ENCODE measurements around the gene XPC.

Gene XPC

DNA sequence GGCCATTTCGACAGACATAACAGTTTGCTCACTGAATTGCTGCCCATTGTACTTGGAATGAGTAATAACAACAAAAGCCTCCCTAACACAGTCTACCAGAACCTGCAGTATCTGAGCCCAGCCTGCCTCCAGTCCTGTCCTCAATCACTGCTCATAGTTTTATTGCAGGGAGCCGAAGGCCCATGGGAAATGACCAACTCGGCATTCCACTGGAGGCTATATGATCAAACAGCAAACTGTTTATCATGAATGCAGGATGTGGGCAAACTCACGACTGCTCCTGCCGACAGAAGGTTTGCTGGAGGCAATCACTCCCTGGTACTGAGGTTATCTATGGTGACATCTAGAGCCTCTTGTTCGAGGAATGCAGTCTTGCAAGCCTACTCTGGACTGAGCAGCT, 46.5 kb upstream of the XPC start:
- Histone ChIP-seq H3F3A (ENCODE audit: insufficient read depth) (no peaks in the 10 kb centered on the region), H4K20me1 (ENCODE audit: low read depth, low read length) (no peaks in the 10 kb centered on the region), H3K4me3 (ENCODE audit: insufficient read depth, low read length, poor library complexity, severe bottlenecking) (no peak overlapping the region), H3K27ac (ENCODE audit: low read depth, low read length) (no peak overlapping the region), H3K9me3 (ENCODE audit: insufficient read depth, low read length) (no peaks in the 10 kb centered on the region), H3K27me3 (ENCODE audit: low read length) (no peaks in the 10 kb centered on the region; the same call in 1 of the 2 replicates), H3K9ac (ENCODE audit: low read length) (no peak overlapping the region), H3K36me3 (ENCODE audit: low read length) (no peaks in the 10 kb centered on the region), H3K9me2 (replicated peaks; ENCODE audit: insufficient read depth, low read length) (no peaks in the 10 kb centered on the region), H3K4me2 (ENCODE audit: low read depth, low read length, poor library complexity, severe bottlenecking) (no peak overlapping the region), H2AFZ (ENCODE audit: low read depth, low read length, severe bottlenecking) (no peak overlapping the region), H3K79me2 (ENCODE audit: insufficient read depth, low read length) (no peaks in the 10 kb centered on the region)
- TF ChIP-seq, protein P1, sequence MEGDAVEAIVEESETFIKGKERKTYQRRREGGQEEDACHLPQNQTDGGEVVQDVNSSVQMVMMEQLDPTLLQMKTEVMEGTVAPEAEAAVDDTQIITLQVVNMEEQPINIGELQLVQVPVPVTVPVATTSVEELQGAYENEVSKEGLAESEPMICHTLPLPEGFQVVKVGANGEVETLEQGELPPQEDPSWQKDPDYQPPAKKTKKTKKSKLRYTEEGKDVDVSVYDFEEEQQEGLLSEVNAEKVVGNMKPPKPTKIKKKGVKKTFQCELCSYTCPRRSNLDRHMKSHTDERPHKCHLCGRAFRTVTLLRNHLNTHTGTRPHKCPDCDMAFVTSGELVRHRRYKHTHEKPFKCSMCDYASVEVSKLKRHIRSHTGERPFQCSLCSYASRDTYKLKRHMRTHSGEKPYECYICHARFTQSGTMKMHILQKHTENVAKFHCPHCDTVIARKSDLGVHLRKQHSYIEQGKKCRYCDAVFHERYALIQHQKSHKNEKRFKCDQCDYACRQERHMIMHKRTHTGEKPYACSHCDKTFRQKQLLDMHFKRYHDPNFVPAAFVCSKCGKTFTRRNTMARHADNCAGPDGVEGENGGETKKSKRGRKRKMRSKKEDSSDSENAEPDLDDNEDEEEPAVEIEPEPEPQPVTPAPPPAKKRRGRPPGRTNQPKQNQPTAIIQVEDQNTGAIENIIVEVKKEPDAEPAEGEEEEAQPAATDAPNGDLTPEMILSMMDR (IDR thresholded peaks at IDR 0.05; ENCODE audit: insufficient read depth, low read length, poor library complexity, severe bottlenecking): no peak
- TF ChIP-seq EZH2phosphoT487 (conservative IDR thresholded peaks at IDR 0.05; ENCODE audit: low read length): no peak

DNA sequence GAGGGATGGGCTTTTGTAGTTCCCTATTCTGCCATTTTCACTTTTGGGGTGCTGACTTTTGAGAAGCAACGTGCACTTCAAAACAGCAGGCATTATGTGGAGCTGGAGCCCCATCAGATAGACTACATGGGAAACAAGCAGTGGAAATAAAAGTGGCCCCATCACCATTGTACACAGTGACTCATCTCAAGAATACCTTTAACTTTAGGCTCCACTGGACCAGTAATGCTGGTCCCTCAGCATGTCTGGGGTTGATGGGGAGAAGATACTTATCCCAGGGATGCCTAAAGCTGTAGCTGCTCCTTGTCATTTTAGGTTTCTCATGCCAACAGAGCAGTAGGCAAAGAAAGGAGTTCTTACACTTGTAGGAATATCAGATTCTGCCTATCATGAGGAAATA, 45.2 kb upstream of the XPC start:
- H3F3A ChIP-seq (ENCODE audit: insufficient read depth): no peaks in the 10 kb centered on the region
- no peak overlapping the region for H2AFZ ChIP-seq (ENCODE audit: low read depth, low read length, severe bottlenecking)
- no peaks in the 10 kb centered on the region for H3K9me3 ChIP-seq (ENCODE audit: insufficient read depth, low read length)
- H3K4me3 ChIP-seq (ENCODE audit: insufficient read depth, low read length, poor library complexity, severe bottlenecking): no peak overlapping the region
- TF ChIP-seq, protein P1 (IDR thresholded peaks at IDR 0.05; ENCODE audit: insufficient read depth, low read length, poor library complexity, severe bottlenecking): no peak
- no peak for TF ChIP-seq EZH2phosphoT487 (conservative IDR thresholded peaks at IDR 0.05; ENCODE audit: low read length)
- no peak overlapping the region for H3K27ac ChIP-seq (ENCODE audit: low read depth, low read length)
- no peaks in the 10 kb centered on the region for H3K27me3 ChIP-seq (ENCODE audit: low read length)
- no peaks in the 10 kb centered on the region for H3K79me2 ChIP-seq (ENCODE audit: insufficient read depth, low read length)
- H4K20me1 ChIP-seq (ENCODE audit: low read depth, low read length): no peaks in the 10 kb centered on the region
- H3K9ac ChIP-seq (ENCODE audit: low read length): no peak overlapping the region
- H3K36me3 ChIP-seq (ENCODE audit: low read length): no peaks in the 10 kb centered on the region
- no peak overlapping the region for H3K4me2 ChIP-seq (ENCODE audit: low read depth, low read length, poor library complexity, severe bottlenecking)
- H3K9me2 ChIP-seq (replicated peaks; ENCODE audit: insufficient read depth, low read length): no peaks in the 10 kb centered on the region

DNA sequence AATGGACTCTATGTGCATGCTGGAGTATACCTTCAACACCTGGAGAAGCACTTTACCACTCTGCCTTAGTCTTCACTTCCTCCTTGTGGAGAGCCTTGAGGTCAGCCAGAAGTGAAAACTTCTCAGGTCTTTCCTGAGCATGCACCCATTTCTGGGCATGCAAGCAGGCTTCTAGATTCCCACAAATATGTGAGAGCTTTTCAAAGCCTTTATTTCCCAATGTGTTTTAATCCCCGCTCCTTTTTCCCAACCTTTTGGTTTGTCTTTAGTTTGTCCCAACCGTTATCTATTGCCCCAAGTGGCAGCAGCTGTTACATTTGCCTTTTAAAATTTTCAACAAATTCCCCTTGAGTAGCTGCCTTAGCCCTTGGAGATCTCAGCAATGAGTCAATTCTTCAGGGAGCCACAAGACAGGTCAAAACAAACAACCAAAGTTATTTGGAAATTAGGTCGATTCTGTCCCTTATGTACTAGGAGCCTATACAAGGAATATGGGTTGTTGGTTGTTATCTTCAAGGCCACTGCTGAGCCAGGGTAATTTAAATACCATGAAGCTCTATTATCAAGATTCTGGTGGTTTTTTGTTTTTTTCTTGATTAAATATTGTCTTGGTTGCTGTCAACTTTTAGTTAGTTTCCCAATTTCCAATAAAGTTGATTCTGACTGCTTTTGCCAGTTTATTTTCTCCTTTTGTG, 44.6 kb upstream of the XPC start:
- H3K36me3 ChIP-seq (ENCODE audit: low read length): no peaks in the 10 kb centered on the region
- TF ChIP-seq, protein P1 (IDR thresholded peaks at IDR 0.05; ENCODE audit: insufficient read depth, low read length, poor library complexity, severe bottlenecking): no peak
- no peak for TF ChIP-seq EZH2phosphoT487 (conservative IDR thresholded peaks at IDR 0.05; ENCODE audit: low read length)
- H3K27ac ChIP-seq (ENCODE audit: low read depth, low read length): no peak overlapping the region
- no peaks in the 10 kb centered on the region for H3K9me2 ChIP-seq (replicated peaks; ENCODE audit: insufficient read depth, low read length)
- no peak overlapping the region for H3K4me3 ChIP-seq (ENCODE audit: insufficient read depth, low read length, poor library complexity, severe bottlenecking)
- H3K27me3 ChIP-seq (ENCODE audit: low read length): no peaks in the 10 kb centered on the region
- no peak overlapping the region for H3K9ac ChIP-seq (ENCODE audit: low read length)
- H3K4me2 ChIP-seq (ENCODE audit: low read depth, low read length, poor library complexity, severe bottlenecking): no peak overlapping the region
- H3F3A ChIP-seq (ENCODE audit: insufficient read depth): no peaks in the 10 kb centered on the region
- no peaks in the 10 kb centered on the region for H3K9me3 ChIP-seq (ENCODE audit: insufficient read depth, low read length)
- no peaks in the 10 kb centered on the region for H4K20me1 ChIP-seq (ENCODE audit: low read depth, low read length)
- H3K79me2 ChIP-seq (ENCODE audit: insufficient read depth, low read length): no peaks in the 10 kb centered on the region
- H2AFZ ChIP-seq (ENCODE audit: low read depth, low read length, severe bottlenecking): no peak overlapping the region

All from SU-DHL-6 (cell line).